Peyer's patch (tissue), 4 donors: ENCODE data around the gene PIGL. TPM values are rescaled to one million over a fixed set of nuclear protein-coding genes. Genes with fewer than 3 reads are reported as not detected.

Experiments used
- DNase-seq, 3 donors: peaks; one replicate each; pipeline ENCODE4 v3.0.0-alpha.2; 2017 to 2019
- H3K27ac ChIP-seq, 4 donors: fragments of 200-600 bp; sonication (generic); one replicate each; pipeline ENCODE4 v1.5.1; 2016 to 2019
- H3K27me3 ChIP-seq, 2 donors: fragments of 200-600 bp; sonication (generic); one replicate each; pipeline ENCODE4 v1.5.1; 2019
- H3K36me3 ChIP-seq, 3 donors: fragments of 200-600 bp; sonication (generic); one replicate each; pipeline ENCODE4 v1.5.1; 2016 to 2019
- H3K4me1 ChIP-seq, 4 donors: fragments of 200-600 bp; sonication (generic); one replicate each; pipeline ENCODE4 v1.5.1; 2016 to 2019
- H3K4me3 ChIP-seq, 4 donors: fragments of 200-600 bp; sonication (generic); 1 replicate in 3 of 4; 2 replicates in 1 of 4; pipeline ENCODE4 v1.5.1; 2016 to 2019; ENCODE audit warnings: mild to moderate bottlenecking in 1 of 4
- H3K9me3 ChIP-seq, 4 donors: fragments of 200-600 bp; sonication (generic); one replicate each; pipeline ENCODE4 v1.5.1; 2016 to 2019; ENCODE audit warnings: mild to moderate bottlenecking in 1 of 4
- POLR2A ChIP-seq, 2 donors: fragments of 450-650 bp; IDR thresholded peaks; one replicate each; pipeline ENCODE4 v1.5.1; 2017; ENCODE audit warnings: antibody characterized with exemption in 2 of 2, mild to moderate bottlenecking in 2 of 2, moderate library complexity in 2 of 2
- total RNA-seq, 4 donors: library from RNA; depleted of rRNA; stranded (reverse); fragments of >200 nt; gene quantifications; one replicate each; pipeline ENCODE4 v1.1.0, GENCODE V29; 2016
- TF ChIP-seq, protein P1 (sequence below), 6 experiments: fragments of 450-650 bp in 4 of 6; fragments of 200-600 bp in 2 of 6; sonication (generic) in 1 of 6; IDR thresholded peaks; one replicate each; pipeline ENCODE4 v1.5.1; 2017 to 2019; ENCODE audit warnings: antibody characterized with exemption in 6 of 6, mild to moderate bottlenecking in 3 of 6, moderate library complexity in 1 of 6

Gene PIGL
- total RNA-seq, 4 donors from 2014 or later = 77.1 to 491 (median 144) TPM

DNA sequence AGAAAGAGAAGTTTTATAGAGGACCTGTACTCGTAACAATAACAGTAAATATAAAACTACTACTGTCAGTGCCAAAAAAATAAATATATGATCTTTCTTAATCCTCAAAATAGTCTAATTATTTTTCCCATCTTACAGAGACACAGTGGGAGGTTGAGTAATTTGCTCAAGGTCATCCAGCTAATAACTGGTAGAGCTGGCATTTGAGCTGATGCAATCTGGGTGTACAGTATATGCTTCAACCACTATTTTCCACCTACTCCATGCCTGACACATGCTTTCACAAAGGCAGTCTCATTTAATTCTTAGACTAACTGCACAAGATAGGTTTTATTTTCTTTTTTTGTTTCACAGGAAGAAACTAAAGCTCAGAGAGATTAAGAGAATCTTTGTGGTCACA is 33.6 kb downstream of the PIGL start:
- peak overlapping the region in 1 of 4 donors; percentile 5 for H3K27ac ChIP-seq
- no peak overlapping the region for H3K4me3 ChIP-seq
- no peaks in the 10 kb centered on the region for H3K27me3 ChIP-seq
- no peaks in the 10 kb centered on the region for H3K36me3 ChIP-seq
- TF ChIP-seq, protein P1, sequence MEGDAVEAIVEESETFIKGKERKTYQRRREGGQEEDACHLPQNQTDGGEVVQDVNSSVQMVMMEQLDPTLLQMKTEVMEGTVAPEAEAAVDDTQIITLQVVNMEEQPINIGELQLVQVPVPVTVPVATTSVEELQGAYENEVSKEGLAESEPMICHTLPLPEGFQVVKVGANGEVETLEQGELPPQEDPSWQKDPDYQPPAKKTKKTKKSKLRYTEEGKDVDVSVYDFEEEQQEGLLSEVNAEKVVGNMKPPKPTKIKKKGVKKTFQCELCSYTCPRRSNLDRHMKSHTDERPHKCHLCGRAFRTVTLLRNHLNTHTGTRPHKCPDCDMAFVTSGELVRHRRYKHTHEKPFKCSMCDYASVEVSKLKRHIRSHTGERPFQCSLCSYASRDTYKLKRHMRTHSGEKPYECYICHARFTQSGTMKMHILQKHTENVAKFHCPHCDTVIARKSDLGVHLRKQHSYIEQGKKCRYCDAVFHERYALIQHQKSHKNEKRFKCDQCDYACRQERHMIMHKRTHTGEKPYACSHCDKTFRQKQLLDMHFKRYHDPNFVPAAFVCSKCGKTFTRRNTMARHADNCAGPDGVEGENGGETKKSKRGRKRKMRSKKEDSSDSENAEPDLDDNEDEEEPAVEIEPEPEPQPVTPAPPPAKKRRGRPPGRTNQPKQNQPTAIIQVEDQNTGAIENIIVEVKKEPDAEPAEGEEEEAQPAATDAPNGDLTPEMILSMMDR (IDR thresholded peaks at IDR 0.05) = no peak
- no peak for TF ChIP-seq POLR2A (IDR thresholded peaks at IDR 0.05)
- no peak for DNase-seq
- peaks cover 0 to 3% (median 0%) of the 10 kb centered on the region in 4 donors for H3K9me3 ChIP-seq
- H3K4me1 ChIP-seq = peaks cover 0 to 41% (median 0%) of the 10 kb centered on the region in 4 donors

DNA sequence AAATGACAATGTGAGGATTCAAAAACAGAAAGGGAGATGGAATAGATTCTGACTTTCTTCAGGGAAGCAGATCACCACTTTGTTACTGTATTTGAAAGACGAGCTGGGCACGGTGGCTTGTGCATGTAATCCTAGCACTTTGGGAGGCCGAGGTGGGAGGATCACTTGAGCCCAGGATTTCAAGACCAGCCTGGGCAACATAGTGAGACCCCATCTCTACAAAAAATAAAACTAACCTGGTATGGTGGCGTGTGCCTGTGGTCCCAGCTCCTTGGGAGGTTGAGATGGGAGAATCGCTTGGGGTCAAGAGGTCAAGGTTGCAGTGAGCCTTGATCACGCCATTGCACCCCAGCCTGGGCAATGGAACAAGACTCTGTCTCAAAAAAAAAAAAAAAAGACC is 34.0 kb downstream of the PIGL start:
- peaks cover 0 to 45% (median 0%) of the 10 kb centered on the region in 4 donors for H3K4me1 ChIP-seq
- no peak for DNase-seq
- no peaks in the 10 kb centered on the region for H3K27me3 ChIP-seq
- TF ChIP-seq, protein P1 (IDR thresholded peaks at IDR 0.05) = no peak
- no peak for TF ChIP-seq POLR2A (IDR thresholded peaks at IDR 0.05)
- H3K36me3 ChIP-seq = no peaks in the 10 kb centered on the region
- no peak overlapping the region for H3K4me3 ChIP-seq
- peak overlapping the region in 1 of 4 donors; percentile 5 for H3K27ac ChIP-seq
- H3K9me3 ChIP-seq = peaks cover 0 to 3% (median 0%) of the 10 kb centered on the region in 4 donors

DNA sequence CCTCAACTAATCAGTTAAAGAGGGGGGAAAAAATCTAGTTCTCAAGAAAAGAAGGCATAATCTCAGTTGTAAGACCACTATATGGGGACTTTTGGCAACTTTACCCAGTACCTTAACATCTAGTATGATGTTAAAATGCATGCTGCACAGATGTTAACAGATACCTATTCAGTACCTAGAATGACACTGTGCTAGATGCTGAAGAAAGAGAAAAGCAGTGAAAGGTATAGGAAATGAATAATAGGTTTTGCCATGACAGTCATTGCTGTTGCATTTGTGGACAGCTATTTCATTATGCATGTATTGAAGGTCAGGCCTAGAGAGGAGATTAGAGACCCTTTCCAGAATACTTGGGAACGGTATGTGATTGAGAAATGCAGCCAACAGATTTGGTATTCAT is 34.5 kb downstream of the PIGL start:
- TF ChIP-seq, protein P1 (IDR thresholded peaks at IDR 0.05) = no peak
- no peak for TF ChIP-seq POLR2A (IDR thresholded peaks at IDR 0.05)
- Histone ChIP-seq H3K4me1 (peaks cover 0 to 50% (median 0%) of the 10 kb centered on the region in 4 donors), H3K9me3 (peaks cover 0 to 3% (median 0%) of the 10 kb centered on the region in 4 donors), H3K4me3 (no peak overlapping the region), H3K36me3 (no peaks in the 10 kb centered on the region), H3K27me3 (no peaks in the 10 kb centered on the region), H3K27ac (no peak overlapping the region)
- DNase-seq = no peak

DNA sequence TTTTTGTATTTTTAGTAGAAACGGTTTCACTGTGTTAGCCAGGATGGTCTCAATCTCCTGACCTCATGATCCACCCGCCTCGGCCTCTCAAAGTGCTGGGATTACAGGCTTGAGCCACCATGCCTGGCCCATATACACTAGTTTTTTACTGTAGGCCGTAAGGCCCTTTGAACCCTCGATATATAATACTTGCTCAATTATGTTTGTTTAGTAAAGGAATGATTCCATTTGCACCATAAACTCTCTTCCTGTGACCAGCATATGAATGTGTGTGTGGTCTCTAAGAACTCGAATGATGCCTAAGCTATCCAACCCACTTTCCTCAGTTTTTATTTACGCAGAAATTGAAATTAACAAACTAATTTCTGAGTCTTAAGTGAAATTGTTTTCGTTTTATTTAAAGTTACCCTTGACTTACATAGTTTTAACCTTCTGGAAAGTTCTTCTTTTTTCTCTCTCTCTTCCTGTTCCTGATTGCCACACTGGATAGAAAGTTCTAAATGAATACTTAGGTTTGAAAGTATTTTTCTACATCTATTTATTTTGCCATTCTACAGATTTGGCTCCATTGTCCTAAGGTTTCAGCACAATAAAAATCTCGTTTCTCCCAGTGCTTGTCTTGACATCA is 37.9 kb downstream of the PIGL start:
- Histone ChIP-seq H3K27ac (peak overlapping the region in 3 of 4 donors; percentile 58 to 85 (median 76)), H3K36me3 (peaks cover 0 to 3% (median 0%) of the 10 kb centered on the region in 3 donors), H3K27me3 (no peaks in the 10 kb centered on the region), H3K9me3 (peaks cover 0 to 3% (median 0%) of the 10 kb centered on the region in 4 donors), H3K4me3 (no peak overlapping the region), H3K4me1 (peaks cover 0 to 36% (median 0%) of the 10 kb centered on the region in 4 donors)
- DNase-seq = no peak
- TF ChIP-seq, protein P1 (IDR thresholded peaks at IDR 0.05) = no peak
- no peak for TF ChIP-seq POLR2A (IDR thresholded peaks at IDR 0.05)

GRCh38 chr17:16255481-16255921 is 38.5 kb downstream of the PIGL start:
- peaks cover 0 to 3% (median 0%) of the 10 kb centered on the region in 3 donors for H3K36me3 ChIP-seq
- peak overlapping the region in 1 of 4 donors; percentile 12 for H3K4me3 ChIP-seq
- peaks cover 0 to 33% (median 0%) of the 10 kb centered on the region in 4 donors for H3K4me1 ChIP-seq
- H3K27ac ChIP-seq = peak overlapping the region in 3 of 4 donors; percentile 58 to 85 (median 76)
- peak in 2 of 3 donors; percentile 65 to 71 for DNase-seq
- H3K27me3 ChIP-seq = no peaks in the 10 kb centered on the region
- peaks cover 0 to 3% (median 0%) of the 10 kb centered on the region in 4 donors for H3K9me3 ChIP-seq
- peak in 1 of 2 donors; percentile 25 for TF ChIP-seq POLR2A (IDR thresholded peaks at IDR 0.05)
- TF ChIP-seq, protein P1 (IDR thresholded peaks at IDR 0.05) = no peak
